NCI-H510A treated with DMSO at 0.1 percent for 48 hours (cell line): ENCODE data around the gene PRDM16.

ENCODE experiments used
- DNase-seq: peaks from one replicate; lab custom pipeline; 2025; lab: John Stamatoyannopoulos, UW

The PRDM16 gene

GRCh38 chr1:3373700-3374405, 304.9 kb downstream of the PRDM16 start:
- no peak for DNase-seq

GRCh38 chr1:3375245-3375644, 306.2 kb downstream of the PRDM16 start:
- no peak for DNase-seq

- DNase-seq = no peak
Observed at GRCh38 chr1:3377166-3377565, 308.2 kb downstream of the PRDM16 start.

GRCh38 chr1:3377604-3378279, 308.7 kb downstream of the PRDM16 start:
- no peak for DNase-seq

- no peak for DNase-seq
Observed at GRCh38 chr1:3378411-3379208, 309.6 kb downstream of the PRDM16 start.

GRCh38 chr1:3379934-3380333, 310.9 kb downstream of the PRDM16 start:
- no peak for DNase-seq

GRCh38 chr1:3380469-3380868, 311.5 kb downstream of the PRDM16 start:
- DNase-seq = no peak

GRCh38 chr1:3381901-3382300, 312.9 kb downstream of the PRDM16 start:
- no peak for DNase-seq

- no peak for DNase-seq
Observed at GRCh38 chr1:3382326-3383057, 313.5 kb downstream of the PRDM16 start.

GRCh38 chr1:3383679-3384078, 314.7 kb downstream of the PRDM16 start:
- DNase-seq = no peak

- no peak for DNase-seq
Observed at GRCh38 chr1:3384407-3384806, 315.4 kb downstream of the PRDM16 start.

GRCh38 chr1:3386205-3387002, 317.4 kb downstream of the PRDM16 start:
- DNase-seq = no peak

- DNase-seq = no peak
Observed at GRCh38 chr1:3387401-3387800, 318.4 kb downstream of the PRDM16 start.

GRCh38 chr1:3389093-3389833, 320.3 kb downstream of the PRDM16 start:
- DNase-seq = no peak

- DNase-seq = no peak
Observed at GRCh38 chr1:3390291-3390690, 321.3 kb downstream of the PRDM16 start.

GRCh38 chr1:3391711-3392110, 322.7 kb downstream of the PRDM16 start:
- no peak for DNase-seq

GRCh38 chr1:3393024-3393986, 324.3 kb downstream of the PRDM16 start:
- no peak for DNase-seq

GRCh38 chr1:3393987-3394920, 325.3 kb downstream of the PRDM16 start:
- DNase-seq = no peak
